GM19397 (cell line): ENCODE data around the gene LRRC4C.
"Not testable (repeated sequence)": the region's sequence is repeated elsewhere in the genome, so short reads cannot be mapped to it uniquely, and the experiment has no call there.

Source experiments
- ATAC-seq: cut with Tn5 transposase; IDR thresholded peaks from one replicate; pipeline ENCODE4 v1.9.1; 2021; ENCODE audit warnings: mild to moderate bottlenecking, moderate library complexity; ENCODE audit not compliant: unreplicated experiment

Gene LRRC4C

GRCh38 chr11:40190294-40190693 lies 1269.2 kb downstream of the LRRC4C start:
- ATAC-seq: no peak

GRCh38 chr11:40188848-40189247 lies 1270.6 kb downstream of the LRRC4C start:
- ATAC-seq: no peak

- ATAC-seq: no peak
Observed at GRCh38 chr11:40187295-40187694, 1272.2 kb downstream of the LRRC4C start.

DNA sequence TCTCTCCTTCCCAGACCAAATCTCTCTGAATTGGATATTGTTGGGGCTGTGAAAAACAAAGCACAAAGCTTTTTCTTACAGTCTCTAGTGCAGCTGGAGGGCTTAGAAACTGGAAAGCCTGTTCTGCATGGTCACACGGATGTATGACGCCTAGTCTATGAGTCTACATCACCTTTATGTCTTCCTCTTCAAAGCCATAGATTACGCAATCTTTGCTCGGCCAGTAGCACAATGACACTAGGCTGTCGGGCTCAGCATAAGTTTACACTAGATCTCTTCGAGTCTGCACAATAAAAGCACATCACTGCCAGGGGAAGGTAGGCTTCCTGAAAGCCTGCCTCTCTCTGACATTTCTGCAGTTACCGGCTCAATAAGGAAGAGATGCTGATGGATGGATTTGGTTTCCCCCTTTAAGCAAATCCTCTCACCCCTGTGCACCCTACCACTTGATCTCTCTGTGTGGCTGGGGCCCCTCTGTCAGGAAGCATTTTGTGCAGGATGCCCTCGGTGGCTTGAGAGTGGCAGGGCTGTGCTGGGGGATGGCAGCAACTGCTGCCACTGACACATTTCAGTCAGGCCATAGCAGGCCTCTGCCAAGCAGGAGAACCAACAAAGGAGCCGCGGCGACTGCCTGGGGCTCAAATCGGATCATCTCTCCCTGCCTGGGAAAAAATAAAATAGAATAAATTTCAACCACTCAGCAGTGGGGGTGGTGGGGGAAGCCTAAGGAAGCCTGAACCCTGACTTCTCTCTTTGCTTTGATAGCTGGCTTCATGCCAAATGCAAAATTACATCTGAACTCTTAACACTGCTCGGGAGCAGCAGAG lies 1272.8 kb downstream of the LRRC4C start:
- ATAC-seq: no peak

DNA sequence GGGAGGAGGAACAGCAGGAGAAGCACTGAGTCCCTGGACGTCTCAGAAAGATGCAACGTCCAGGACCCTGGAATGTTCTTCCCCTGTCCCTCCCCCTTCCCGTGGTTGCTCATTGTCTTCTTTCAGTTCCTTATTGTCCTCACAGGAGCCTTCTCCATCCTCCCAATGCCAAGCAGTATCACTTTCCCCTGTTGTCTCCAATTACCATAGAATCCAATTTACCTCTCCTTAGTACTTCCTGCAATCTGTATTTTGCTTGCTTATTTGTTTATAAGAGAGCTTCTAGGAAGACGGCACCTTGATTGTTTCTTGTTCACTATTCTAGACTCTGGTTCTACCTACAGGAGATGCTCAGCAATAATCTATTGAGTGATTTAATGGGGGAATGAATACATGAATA lies 1273.7 kb downstream of the LRRC4C start:
- ATAC-seq: no peak

DNA sequence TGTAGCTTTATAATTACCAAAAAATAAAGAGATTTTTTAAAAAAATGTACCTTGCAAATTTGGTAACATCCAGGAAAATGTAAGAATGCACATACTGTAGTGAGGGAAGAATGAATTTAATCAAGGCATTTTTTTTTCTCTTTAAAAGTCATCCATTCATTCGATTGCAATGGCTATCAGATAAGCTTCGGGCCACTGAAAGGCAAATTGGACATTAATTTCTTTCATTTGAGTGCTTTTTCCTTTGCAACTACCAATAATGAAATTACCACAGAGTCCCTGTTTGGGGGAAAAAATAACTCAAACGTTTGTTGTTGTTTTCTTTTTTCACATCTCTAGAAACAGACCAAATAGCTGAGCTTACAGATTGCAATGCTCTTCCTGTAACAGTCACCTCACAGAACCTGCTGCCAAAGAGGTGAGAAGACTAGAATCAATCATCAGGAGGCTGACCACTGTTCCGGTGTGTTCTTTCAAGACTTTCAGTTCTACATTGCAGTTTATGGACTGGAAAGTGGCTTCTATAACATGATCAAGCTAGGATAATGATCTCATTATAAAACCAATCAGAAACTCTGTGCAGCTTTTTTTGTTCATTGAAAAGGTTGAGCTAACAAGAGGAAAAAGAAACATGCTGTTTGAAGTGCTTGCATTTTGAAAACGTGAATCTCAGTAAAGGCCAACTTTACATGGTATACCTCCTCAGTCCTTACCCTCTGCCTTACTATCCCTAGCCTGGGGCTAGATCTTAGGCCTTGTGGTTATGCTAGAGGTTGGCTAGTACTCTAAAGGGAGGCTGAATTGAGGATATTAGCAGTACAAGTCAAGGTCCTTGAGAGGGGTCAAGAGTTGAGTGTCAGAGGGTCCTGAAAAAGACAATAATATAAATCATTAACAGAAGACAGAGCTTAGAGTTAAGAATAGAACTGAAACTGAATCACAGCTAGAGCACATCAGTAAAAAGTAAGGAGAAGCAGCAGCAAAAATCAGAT lies 1276.1 kb downstream of the LRRC4C start:
- peak; percentile 86 for ATAC-seq

GRCh38 chr11:40179541-40179940 lies 1279.9 kb downstream of the LRRC4C start:
- no peak for ATAC-seq

- no peak for ATAC-seq
Observed at GRCh38 chr11:40178470-40178869, 1281.0 kb downstream of the LRRC4C start.

- ATAC-seq: no peak
Observed at GRCh38 chr11:40175980-40176379, 1283.5 kb downstream of the LRRC4C start.

DNA sequence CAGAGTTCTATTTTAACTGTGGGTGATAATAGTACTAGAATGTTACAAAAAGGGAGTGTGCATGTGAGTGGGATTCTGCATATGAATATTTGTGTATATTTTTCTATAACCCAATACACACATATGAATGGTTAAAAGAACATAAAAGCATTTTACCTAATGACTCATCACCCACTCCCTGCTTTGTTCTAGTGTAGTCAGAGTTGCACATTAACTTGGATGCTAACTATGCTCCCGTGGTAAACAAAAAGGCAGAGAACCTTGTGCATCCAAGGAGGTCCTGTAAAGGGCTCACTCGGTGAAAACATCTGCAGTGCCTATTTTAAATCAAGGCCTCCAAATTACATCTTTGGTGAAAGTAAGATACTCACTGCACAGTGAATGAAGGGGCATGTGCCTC lies 1289.4 kb downstream of the LRRC4C start:
- no peak for ATAC-seq

DNA sequence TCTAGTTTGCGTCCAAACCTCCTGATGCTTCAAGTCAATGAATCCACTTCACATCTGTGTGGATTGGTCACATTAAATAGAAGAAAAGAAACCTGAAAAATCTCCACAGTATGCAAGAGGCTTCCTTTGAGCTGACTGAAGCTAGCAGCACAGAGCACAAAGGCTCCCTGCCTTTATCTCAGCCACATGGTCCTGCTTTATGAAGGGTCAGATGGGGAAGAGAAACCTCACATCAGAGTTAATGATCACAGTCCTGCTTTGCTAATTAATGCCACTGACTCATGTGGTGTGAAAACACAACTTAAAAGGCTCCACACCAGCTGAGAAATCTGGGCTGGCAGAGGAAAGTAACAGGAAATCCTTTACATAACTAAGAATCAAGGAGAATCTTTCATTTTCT lies 1291.0 kb downstream of the LRRC4C start:
- ATAC-seq: peak; percentile 92

DNA sequence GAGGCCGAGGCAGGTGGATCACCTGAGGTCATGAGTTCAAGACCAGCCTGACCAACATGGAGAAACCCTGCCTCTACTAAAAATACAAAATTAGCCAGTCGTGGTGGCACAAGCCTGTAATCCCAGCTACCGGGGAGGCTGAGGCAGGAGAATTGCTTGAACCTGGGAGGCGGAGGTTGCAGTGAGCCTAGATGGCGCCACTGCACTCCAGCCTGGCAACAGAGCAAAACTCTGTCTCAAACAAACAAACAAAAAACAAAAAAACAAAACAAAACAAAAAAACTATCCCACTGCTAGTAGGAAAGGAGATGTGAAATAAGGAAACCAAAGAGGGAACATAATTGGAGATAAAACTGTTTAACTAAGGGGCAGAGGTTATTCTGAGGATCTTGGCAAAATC lies 1291.6 kb downstream of the LRRC4C start:
- ATAC-seq: not testable (repeated sequence)

DNA sequence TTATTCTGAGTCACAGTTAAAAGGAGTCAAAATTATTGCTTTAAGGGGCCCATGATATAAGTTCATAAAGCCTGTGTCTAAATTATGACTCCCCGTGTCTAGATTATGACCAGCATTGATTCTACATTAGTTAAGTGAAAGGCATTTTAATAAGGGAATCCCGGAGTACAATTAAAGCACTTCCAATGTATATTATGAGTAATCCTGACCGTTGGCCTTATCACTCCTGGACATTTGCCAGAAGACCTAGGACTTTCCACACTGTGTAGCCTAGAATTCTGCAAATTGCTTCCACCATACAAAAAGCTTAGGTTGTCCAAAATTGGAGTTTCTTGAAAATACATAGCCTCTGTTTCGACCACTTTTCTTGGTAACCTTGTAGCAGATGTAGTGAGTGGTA lies 1292.6 kb downstream of the LRRC4C start:
- ATAC-seq: no peak

DNA sequence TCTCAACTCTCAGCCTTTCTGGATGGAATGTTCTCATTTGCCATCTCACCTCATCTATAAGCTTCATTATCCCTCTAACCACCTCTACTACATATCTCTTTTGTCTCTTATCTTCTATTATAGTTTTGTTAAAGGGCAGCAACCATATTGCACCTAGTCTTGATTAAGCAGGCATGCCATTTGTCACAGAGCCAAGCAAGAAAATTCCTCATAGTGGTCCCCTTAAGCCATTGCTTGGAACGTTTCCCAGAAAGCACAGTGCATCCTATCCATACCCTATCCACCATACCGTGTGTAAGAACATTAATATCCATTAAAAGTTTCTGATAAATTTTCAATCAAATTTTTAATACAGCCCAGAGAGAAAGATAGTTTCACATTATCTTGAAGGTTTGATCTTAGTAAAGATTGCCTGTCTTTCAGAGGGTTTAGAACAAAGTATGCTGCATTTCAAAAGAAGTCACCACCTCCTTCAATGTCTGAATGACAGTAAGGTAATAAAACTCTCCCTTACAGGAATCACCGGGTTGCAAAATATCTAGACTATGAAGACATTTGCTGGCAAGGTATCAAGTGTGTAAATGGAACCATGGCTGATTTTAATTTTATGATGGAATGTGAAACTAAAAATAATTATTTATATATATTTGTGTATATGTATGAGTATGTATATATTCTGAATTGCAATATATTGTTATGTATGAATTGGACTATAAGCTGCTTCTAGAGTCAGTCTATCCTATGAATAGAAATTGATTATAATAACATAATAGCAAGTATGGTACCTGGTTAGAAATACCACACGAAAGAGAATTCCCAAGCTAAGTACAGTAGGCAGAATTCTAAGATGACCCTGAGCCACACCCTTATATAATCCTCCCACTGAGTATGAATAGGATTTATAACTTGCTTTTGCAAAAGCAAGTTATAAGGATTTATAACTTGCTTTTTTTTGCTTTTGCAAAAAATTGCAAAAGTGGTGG lies 1296.3 kb downstream of the LRRC4C start:
- no peak for ATAC-seq

DNA sequence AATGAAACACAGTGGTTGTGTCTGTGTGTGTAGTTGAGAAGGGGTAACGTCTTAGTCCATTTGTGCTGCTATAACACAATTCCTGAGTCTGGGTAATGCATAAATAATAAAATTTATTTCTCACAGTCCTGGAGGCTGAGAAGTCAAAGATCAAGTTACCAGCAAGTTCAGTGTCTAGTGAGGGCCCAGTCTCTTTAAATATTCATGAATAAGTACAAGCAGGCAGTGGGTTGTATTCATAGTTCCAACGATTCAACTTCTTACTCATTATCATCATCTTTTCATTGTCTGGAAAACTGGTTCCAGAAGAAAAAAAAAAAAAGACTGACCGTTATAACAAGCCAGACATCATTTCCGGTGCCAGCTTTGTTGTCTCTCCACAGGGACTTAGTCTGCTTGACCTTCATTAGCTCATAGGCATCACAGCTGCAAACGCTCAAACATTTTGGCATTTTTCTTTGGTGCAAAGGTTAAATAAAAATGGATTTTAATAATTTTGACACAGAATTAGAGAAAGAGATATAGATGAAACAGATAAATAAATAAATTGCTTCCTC lies 1297.5 kb downstream of the LRRC4C start:
- ATAC-seq: no peak

DNA sequence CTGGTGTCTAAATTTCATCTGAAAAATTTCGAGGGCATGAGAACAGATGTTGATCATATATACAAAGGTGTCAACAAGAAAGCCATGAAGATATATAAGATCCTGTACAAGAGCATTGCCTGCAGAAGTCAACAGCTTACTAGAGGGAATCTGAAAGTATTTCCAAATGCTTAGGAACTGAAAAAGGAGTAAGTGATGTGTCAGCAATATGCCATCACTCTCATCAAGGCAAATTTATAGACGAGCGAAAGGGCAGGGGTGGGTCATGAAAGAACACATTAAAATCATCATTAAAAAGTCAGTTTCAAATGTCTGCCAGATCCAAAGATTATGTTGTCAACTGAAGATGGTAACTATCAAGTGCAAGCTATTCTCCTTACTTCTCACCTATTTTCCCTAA lies 1299.0 kb downstream of the LRRC4C start:
- ATAC-seq: no peak

- ATAC-seq: no peak
Observed at GRCh38 chr11:40149721-40150120, 1309.7 kb downstream of the LRRC4C start.

- ATAC-seq: no peak
Observed at GRCh38 chr11:40140560-40140959, 1318.9 kb downstream of the LRRC4C start.

- ATAC-seq: no peak
Observed at GRCh38 chr11:40139536-40139935, 1319.9 kb downstream of the LRRC4C start.

GRCh38 chr11:40139066-40139465 lies 1320.4 kb downstream of the LRRC4C start:
- no peak for ATAC-seq
